ENCODE data around the gene ZNF552. TPM values are rescaled to one million over a fixed set of nuclear protein-coding genes. Genes with fewer than 3 reads are reported as not detected.

The ZNF552 gene
- total RNA-seq, 1 donor from 2014 or later: 19.0 TPM

GRCh38 chr19:57788114-57788692, 26.5 kb downstream of the ZNF552 start:
- no peak overlapping the region for H3K4me3 Mint-ChIP-seq
- TF ChIP-seq CTCF (conservative IDR thresholded peaks at IDR 0.05): no peak
- H3K36me3 Mint-ChIP-seq: peaks cover 54% of the 10 kb centered on the region
- H3K27me3 Mint-ChIP-seq: no peaks in the 10 kb centered on the region
- no peaks in the 10 kb centered on the region for H3K4me1 Mint-ChIP-seq (ENCODE audit: unreplicated experiment)
- DNase-seq (ENCODE audit: extremely low spot score, unreplicated experiment): no peak
- H3K27ac Mint-ChIP-seq: peak overlapping the region; percentile 61
- peaks cover 10% of the 10 kb centered on the region for H3K9me3 Mint-ChIP-seq

- H3K36me3 Mint-ChIP-seq: peaks cover 54% of the 10 kb centered on the region
- no peak for TF ChIP-seq CTCF (conservative IDR thresholded peaks at IDR 0.05)
- H3K4me3 Mint-ChIP-seq: no peak overlapping the region
- DNase-seq (ENCODE audit: extremely low spot score, unreplicated experiment): no peak
- H3K27ac Mint-ChIP-seq: no peak overlapping the region
- H3K27me3 Mint-ChIP-seq: no peaks in the 10 kb centered on the region
- no peaks in the 10 kb centered on the region for H3K4me1 Mint-ChIP-seq (ENCODE audit: unreplicated experiment)
- peaks cover 10% of the 10 kb centered on the region for H3K9me3 Mint-ChIP-seq
Measured at GRCh38 chr19:57786906-57787305, 27.8 kb downstream of the ZNF552 start.

GRCh38 chr19:57786286-57786685, 28.4 kb downstream of the ZNF552 start:
- Mint-ChIP-seq H3K27me3 (no peaks in the 10 kb centered on the region), H3K9me3 (peaks cover 10% of the 10 kb centered on the region), H3K4me1 (ENCODE audit: unreplicated experiment) (no peaks in the 10 kb centered on the region), H3K36me3 (peaks cover 57% of the 10 kb centered on the region), H3K27ac (no peak overlapping the region), H3K4me3 (no peak overlapping the region)
- TF ChIP-seq CTCF (conservative IDR thresholded peaks at IDR 0.05): no peak
- no peak for DNase-seq (ENCODE audit: extremely low spot score, unreplicated experiment)

- peaks cover 46% of the 10 kb centered on the region for H3K9me3 Mint-ChIP-seq
- no peak overlapping the region for H3K27ac Mint-ChIP-seq
Measured at GRCh38 chr19:57779220-57779845, 35.4 kb downstream of the ZNF552 start.

GRCh38 chr19:57778336-57778735, 36.4 kb downstream of the ZNF552 start:
- Mint-ChIP-seq H3K9me3 (peaks cover 51% of the 10 kb centered on the region), H3K36me3 (peaks cover 71% of the 10 kb centered on the region), H3K27me3 (no peaks in the 10 kb centered on the region), H3K4me1 (ENCODE audit: unreplicated experiment) (no peaks in the 10 kb centered on the region), H3K27ac (no peak overlapping the region), H3K4me3 (no peak overlapping the region)
- TF ChIP-seq CTCF (conservative IDR thresholded peaks at IDR 0.05): no peak
- no peak for DNase-seq (ENCODE audit: extremely low spot score, unreplicated experiment)

More at GRCh38 chr19:57779220-57779845, 35.4 kb downstream of the ZNF552 start:
- Mint-ChIP-seq H3K27me3 (no peaks in the 10 kb centered on the region), H3K36me3 (peaks cover 65% of the 10 kb centered on the region), H3K4me1 (ENCODE audit: unreplicated experiment) (no peaks in the 10 kb centered on the region), H3K4me3 (no peak overlapping the region)
- no peak for DNase-seq (ENCODE audit: extremely low spot score, unreplicated experiment)
- no peak for TF ChIP-seq CTCF (conservative IDR thresholded peaks at IDR 0.05)
